Neural cell (in vitro differentiated cells): ENCODE measurements around the gene SEMA4B. TPM values are rescaled to one million over a fixed set of nuclear protein-coding genes. Genes with fewer than 3 reads are reported as not detected.

Source experiments
- H2AFZ ChIP-seq: fragments of 200-600, 300-800 bp; sonication (generic), shearing (Covaris generic); 2 replicates; pipeline ENCODE4 v1.6.0; 2014; ENCODE audit warnings: low read depth, mild to moderate bottlenecking, antibody characterized with exemption, low read length, moderate library complexity
- H3F3A ChIP-seq: fragments of 200-600 bp; shearing (Covaris generic); 2 replicates; pipeline ENCODE4 v1.6.1; 2016; ENCODE audit warnings: mild to moderate bottlenecking, moderate library complexity, mixed read lengths, antibody characterized with exemption, low read length; ENCODE audit not compliant: insufficient read depth, poor library complexity, severe bottlenecking
- H3K27ac ChIP-seq: fragments of 200-600, 300-800 bp; sonication (generic), shearing (Covaris generic); 2 replicates; pipeline ENCODE4 v1.5.1; 2014; ENCODE audit warnings: mild to moderate bottlenecking, low read length, moderate library complexity
- H3K27me3 ChIP-seq: fragments of 300-800, 200-600 bp; sonication (generic), shearing (Covaris generic); 2 replicates; pipeline ENCODE4 v1.6.0; 2014; ENCODE audit warnings: mild to moderate bottlenecking, low read depth, low read length, moderate library complexity; ENCODE audit not compliant: insufficient read depth
- H3K36me3 ChIP-seq: fragments of 300-800, 200-600 bp; sonication (generic), shearing (Covaris generic); 2 replicates; pipeline ENCODE4 v1.5.1; 2014; ENCODE audit warnings: mild to moderate bottlenecking, antibody characterized with exemption, low read length, moderate library complexity; ENCODE audit not compliant: insufficient read depth
- H3K4me2 ChIP-seq: fragments of 300-800, 200-600 bp; sonication (generic), shearing (Covaris generic); 2 replicates; pipeline ENCODE4 v1.6.0; 2014; ENCODE audit warnings: mild to moderate bottlenecking, low read length
- H3K4me3 ChIP-seq: fragments of 300-800, 200-600 bp; sonication (generic), shearing (Covaris generic); 2 replicates; pipeline ENCODE4 v1.5.1; 2014; ENCODE audit warnings: mild to moderate bottlenecking, low read length, moderate library complexity
- H3K79me2 ChIP-seq: fragments of 200-600 bp; shearing (Covaris generic); replicated peaks from 2 replicates; pipeline ENCODE4 v1.6.0; 2014; ENCODE audit warnings: mild to moderate bottlenecking, low read length, moderate library complexity; ENCODE audit not compliant: insufficient read depth
- H3K9ac ChIP-seq: fragments of 300-800, 200-600 bp; sonication (generic), shearing (Covaris generic); 2 replicates; pipeline ENCODE4 v1.6.1; 2016; ENCODE audit warnings: mild to moderate bottlenecking, low read length, mixed read lengths
- H3K9me2 ChIP-seq: fragments of 200-600 bp; shearing (Covaris generic); 2 replicates; pipeline ENCODE4 v1.6.1; 2016; ENCODE audit warnings: mild to moderate bottlenecking, low read length, mixed read lengths; ENCODE audit not compliant: insufficient read depth
- H3K9me3 ChIP-seq: fragments of 200-600, 300-800 bp; sonication (generic), shearing (Covaris generic); 2 replicates; pipeline ENCODE4 v1.6.1; 2016; ENCODE audit warnings: mild to moderate bottlenecking, mixed run types, low read length, moderate library complexity, mixed read lengths
- H4K20me1 ChIP-seq: fragments of 200-600 bp; shearing (Covaris generic); 2 replicates; pipeline ENCODE4 v1.6.1; 2016; ENCODE audit warnings: mild to moderate bottlenecking, mixed run types; ENCODE audit not compliant: insufficient read depth
- EP300 ChIP-seq: fragments of 450-650 bp; conservative IDR thresholded peaks from 2 replicates; pipeline ENCODE4 v1.6.1; 2014; ENCODE audit warnings: antibody characterized with exemption, mild to moderate bottlenecking, moderate library complexity; ENCODE audit not compliant: poor library complexity, severe bottlenecking
- EZH2 ChIP-seq: fragments of 200-600, 300-800 bp; shearing (Covaris generic), sonication (generic); IDR thresholded peaks from 2 replicates; pipeline ENCODE4 v1.6.1; 2014; ENCODE audit warnings: antibody characterized with exemption, low read length, borderline replicate concordance, mild to moderate bottlenecking; ENCODE audit not compliant: insufficient read depth, poor library complexity, severe bottlenecking
- MXI1 ChIP-seq: fragments of 450-650 bp; conservative IDR thresholded peaks from 2 replicates; pipeline ENCODE4 v1.6.1; 2014; ENCODE audit warnings: antibody characterized with exemption, mild to moderate bottlenecking; ENCODE audit not compliant: poor library complexity, severe bottlenecking
- POLR2AphosphoS5 ChIP-seq: IDR thresholded peaks from 2 replicates; pipeline ENCODE4 v1.6.1; 2012
- RAD21 ChIP-seq: fragments of 450-650 bp; conservative IDR thresholded peaks from 2 replicates; pipeline ENCODE4 v1.6.1; 2014; ENCODE audit warnings: antibody characterized with exemption, mild to moderate bottlenecking, moderate library complexity
- SMC3 ChIP-seq: fragments of 450-650 bp; conservative IDR thresholded peaks from 2 replicates; pipeline ENCODE4 v1.6.1; 2014; ENCODE audit warnings: antibody characterized with exemption, mild to moderate bottlenecking, moderate library complexity; ENCODE audit not compliant: poor library complexity
- TAF1 ChIP-seq: IDR thresholded peaks from 2 replicates; pipeline ENCODE4 v1.6.1; 2012; ENCODE audit warnings: low read depth
- polyA plus RNA-seq: library from polyadenylated mRNA; depleted of rRNA; stranded (reverse); fragments of >200 nt; gene quantifications from 2 replicates; pipeline ENCODE4 v1.2.3, GENCODE V29; 2014
- TF ChIP-seq, protein P1 (sequence below): fragments of 450-650 bp; IDR thresholded peaks from 2 replicates; pipeline ENCODE4 v1.5.1; 2014; ENCODE audit warnings: antibody characterized with exemption, mild to moderate bottlenecking, moderate library complexity; ENCODE audit not compliant: poor library complexity, severe bottlenecking
- TF ChIP-seq, protein P2 (sequence below): IDR thresholded peaks from 2 replicates; pipeline ENCODE4 v1.6.1; 2012; ENCODE audit warnings: borderline replicate concordance

Gene SEMA4B
- polyA plus RNA-seq, 1 donor from 2014 or later, result 11.0 TPM

- Histone ChIP-seq H3K4me2 (no peak overlapping the region), H4K20me1 (no peaks in the 10 kb centered on the region), H3K27ac (no peak overlapping the region), H3K9me2 (no peaks in the 10 kb centered on the region), H3K4me3 (no peak overlapping the region), H3K9ac (no peak overlapping the region), H3F3A (no peaks in the 10 kb centered on the region), H3K79me2 (no peaks in the 10 kb centered on the region), H3K9me3 (no peaks in the 10 kb centered on the region), H3K36me3 (no peaks in the 10 kb centered on the region), H2AFZ (no peak overlapping the region), H3K27me3 (no peaks in the 10 kb centered on the region)
- TF ChIP-seq, protein P1, sequence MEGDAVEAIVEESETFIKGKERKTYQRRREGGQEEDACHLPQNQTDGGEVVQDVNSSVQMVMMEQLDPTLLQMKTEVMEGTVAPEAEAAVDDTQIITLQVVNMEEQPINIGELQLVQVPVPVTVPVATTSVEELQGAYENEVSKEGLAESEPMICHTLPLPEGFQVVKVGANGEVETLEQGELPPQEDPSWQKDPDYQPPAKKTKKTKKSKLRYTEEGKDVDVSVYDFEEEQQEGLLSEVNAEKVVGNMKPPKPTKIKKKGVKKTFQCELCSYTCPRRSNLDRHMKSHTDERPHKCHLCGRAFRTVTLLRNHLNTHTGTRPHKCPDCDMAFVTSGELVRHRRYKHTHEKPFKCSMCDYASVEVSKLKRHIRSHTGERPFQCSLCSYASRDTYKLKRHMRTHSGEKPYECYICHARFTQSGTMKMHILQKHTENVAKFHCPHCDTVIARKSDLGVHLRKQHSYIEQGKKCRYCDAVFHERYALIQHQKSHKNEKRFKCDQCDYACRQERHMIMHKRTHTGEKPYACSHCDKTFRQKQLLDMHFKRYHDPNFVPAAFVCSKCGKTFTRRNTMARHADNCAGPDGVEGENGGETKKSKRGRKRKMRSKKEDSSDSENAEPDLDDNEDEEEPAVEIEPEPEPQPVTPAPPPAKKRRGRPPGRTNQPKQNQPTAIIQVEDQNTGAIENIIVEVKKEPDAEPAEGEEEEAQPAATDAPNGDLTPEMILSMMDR, result no peak
- TF ChIP-seq EP300, result no peak
- TF ChIP-seq MXI1, result no peak
- no peak for TF ChIP-seq EZH2
- TF ChIP-seq, protein P2, sequence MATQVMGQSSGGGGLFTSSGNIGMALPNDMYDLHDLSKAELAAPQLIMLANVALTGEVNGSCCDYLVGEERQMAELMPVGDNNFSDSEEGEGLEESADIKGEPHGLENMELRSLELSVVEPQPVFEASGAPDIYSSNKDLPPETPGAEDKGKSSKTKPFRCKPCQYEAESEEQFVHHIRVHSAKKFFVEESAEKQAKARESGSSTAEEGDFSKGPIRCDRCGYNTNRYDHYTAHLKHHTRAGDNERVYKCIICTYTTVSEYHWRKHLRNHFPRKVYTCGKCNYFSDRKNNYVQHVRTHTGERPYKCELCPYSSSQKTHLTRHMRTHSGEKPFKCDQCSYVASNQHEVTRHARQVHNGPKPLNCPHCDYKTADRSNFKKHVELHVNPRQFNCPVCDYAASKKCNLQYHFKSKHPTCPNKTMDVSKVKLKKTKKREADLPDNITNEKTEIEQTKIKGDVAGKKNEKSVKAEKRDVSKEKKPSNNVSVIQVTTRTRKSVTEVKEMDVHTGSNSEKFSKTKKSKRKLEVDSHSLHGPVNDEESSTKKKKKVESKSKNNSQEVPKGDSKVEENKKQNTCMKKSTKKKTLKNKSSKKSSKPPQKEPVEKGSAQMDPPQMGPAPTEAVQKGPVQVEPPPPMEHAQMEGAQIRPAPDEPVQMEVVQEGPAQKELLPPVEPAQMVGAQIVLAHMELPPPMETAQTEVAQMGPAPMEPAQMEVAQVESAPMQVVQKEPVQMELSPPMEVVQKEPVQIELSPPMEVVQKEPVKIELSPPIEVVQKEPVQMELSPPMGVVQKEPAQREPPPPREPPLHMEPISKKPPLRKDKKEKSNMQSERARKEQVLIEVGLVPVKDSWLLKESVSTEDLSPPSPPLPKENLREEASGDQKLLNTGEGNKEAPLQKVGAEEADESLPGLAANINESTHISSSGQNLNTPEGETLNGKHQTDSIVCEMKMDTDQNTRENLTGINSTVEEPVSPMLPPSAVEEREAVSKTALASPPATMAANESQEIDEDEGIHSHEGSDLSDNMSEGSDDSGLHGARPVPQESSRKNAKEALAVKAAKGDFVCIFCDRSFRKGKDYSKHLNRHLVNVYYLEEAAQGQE, result no peak
- TF ChIP-seq TAF1, result no peak
- TF ChIP-seq SMC3, result no peak
- no peak for TF ChIP-seq RAD21
- no peak for TF ChIP-seq POLR2AphosphoS5
Observed at GRCh38 chr15:90222547-90222946, 21.4 kb downstream of the SEMA4B start.

DNA sequence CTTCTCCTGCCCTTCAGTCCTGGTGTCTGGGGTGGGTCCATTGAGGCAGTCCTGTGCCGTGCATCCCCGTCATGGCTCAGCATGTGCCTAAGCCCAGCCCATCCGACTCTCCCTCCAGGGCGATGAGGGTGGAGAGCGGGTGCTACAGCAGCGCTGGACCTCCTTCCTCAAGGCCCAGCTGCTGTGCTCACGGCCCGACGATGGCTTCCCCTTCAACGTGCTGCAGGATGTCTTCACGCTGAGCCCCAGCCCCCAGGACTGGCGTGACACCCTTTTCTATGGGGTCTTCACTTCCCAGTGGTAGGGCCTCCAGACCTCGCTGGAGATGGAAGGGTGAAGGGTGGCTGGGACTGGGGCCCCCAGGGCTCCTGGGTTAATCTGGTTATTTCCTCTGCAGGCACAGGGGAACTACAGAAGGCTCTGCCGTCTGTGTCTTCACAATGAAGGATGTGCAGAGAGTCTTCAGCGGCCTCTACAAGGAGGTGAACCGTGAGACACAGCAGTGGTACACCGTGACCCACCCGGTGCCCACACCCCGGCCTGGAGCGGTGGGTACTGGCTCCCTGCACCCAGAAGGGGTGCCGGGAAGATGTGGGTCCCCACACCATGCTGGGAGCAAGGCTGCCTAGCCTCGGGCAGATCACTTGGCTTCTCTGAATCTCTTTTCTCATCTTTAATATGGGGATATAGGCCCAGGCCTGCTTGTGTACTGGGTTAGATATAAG, 22.5 kb downstream of the SEMA4B start:
- H3K4me3 ChIP-seq, result no peak overlapping the region
- H3K27ac ChIP-seq, result no peak overlapping the region
- H2AFZ ChIP-seq, result no peak overlapping the region
- no peak overlapping the region for H3K9ac ChIP-seq
- H3K4me2 ChIP-seq, result no peak overlapping the region
- no peaks in the 10 kb centered on the region for H3F3A ChIP-seq
- H3K9me3 ChIP-seq, result no peaks in the 10 kb centered on the region
- no peak for TF ChIP-seq POLR2AphosphoS5
- no peak for TF ChIP-seq SMC3
- TF ChIP-seq, protein P2, result no peak
- TF ChIP-seq EP300, result no peak
- no peak for TF ChIP-seq TAF1
- no peak for TF ChIP-seq EZH2
- H3K27me3 ChIP-seq, result no peaks in the 10 kb centered on the region
- no peaks in the 10 kb centered on the region for H3K36me3 ChIP-seq
- no peaks in the 10 kb centered on the region for H4K20me1 ChIP-seq
- no peaks in the 10 kb centered on the region for H3K79me2 ChIP-seq
- H3K9me2 ChIP-seq, result no peaks in the 10 kb centered on the region
